CD14-positive monocyte (primary cell): ENCODE measurements around the gene FOXO6. TPM values are rescaled to one million over a fixed set of nuclear protein-coding genes. Genes with fewer than 3 reads are reported as not detected.

Source experiments
- DNase-seq, 3 donors: peaks; one replicate each; pipeline ENCODE4 v3.0.0-alpha.2; 2011 to 2022
- H2AFZ ChIP-seq: 2 replicates; pipeline ENCODE4 v1.6.0; 2012; ENCODE audit warnings: mild to moderate bottlenecking, low read depth, low read length, inconsistent platforms; ENCODE audit not compliant: insufficient read depth, poor library complexity, severe bottlenecking
- H3K27ac ChIP-seq, 2 donors: 1 replicate in 1 of 2; 2 replicates in 1 of 2; pipeline ENCODE4 v1.5.1; 2012 to 2013; ENCODE audit warnings: low read length in 2 of 2, control low read depth in 1 of 2, inconsistent platforms in 1 of 2, low read depth in 1 of 2, mild to moderate bottlenecking in 1 of 2
- H3K27me3 ChIP-seq, 2 donors: one replicate each; pipeline versions ENCODE4 v1.6.0 to v1.6.1; 2011 to 2013; ENCODE audit warnings: low read length in 2 of 2; ENCODE audit not compliant: control insufficient read depth in 2 of 2, insufficient read depth in 2 of 2
- H3K36me3 ChIP-seq, 2 donors: replicated peaks in 1 of 2; 1 replicate in 1 of 2; 2 replicates in 1 of 2; pipeline versions ENCODE4 v1.5.1 to v1.6.1; 2012 to 2013; ENCODE audit warnings: low read length in 2 of 2, control low read depth in 1 of 2, inconsistent platforms in 1 of 2, mild to moderate bottlenecking in 1 of 2; ENCODE audit not compliant: insufficient read depth in 2 of 2, control insufficient read depth in 1 of 2
- H3K4me1 ChIP-seq, 2 donors: 1 replicate in 1 of 2; 2 replicates in 1 of 2; pipeline versions ENCODE4 v1.5.1 to v1.6.1; 2012 to 2013; ENCODE audit warnings: low read length in 2 of 2, control low read depth in 1 of 2, inconsistent platforms in 1 of 2, mild to moderate bottlenecking in 1 of 2, moderate library complexity in 1 of 2; ENCODE audit not compliant: insufficient read depth in 2 of 2, control insufficient read depth in 1 of 2
- H3K4me2 ChIP-seq: replicated peaks from 2 replicates; pipeline ENCODE3; 2012; ENCODE audit warnings: low read length, moderate library complexity, mild to moderate bottlenecking; ENCODE audit not compliant: poor library complexity, severe bottlenecking; ENCODE audit errors: extremely low read depth
- H3K4me3 ChIP-seq, 3 experiments: fragments of 200-600 bp in 1 of 3; sonication (generic) in 1 of 3; replicated peaks in 1 of 3; 1 replicate in 2 of 3; 2 replicates in 1 of 3; pipeline ENCODE4 v1.5.1; 2011 to 2013; ENCODE audit warnings: low read length in 3 of 3, mild to moderate bottlenecking in 3 of 3, control low read depth in 2 of 3, low read depth in 2 of 3, inconsistent platforms in 1 of 3, moderate library complexity in 1 of 3
- H3K79me2 ChIP-seq: 2 replicates; pipeline ENCODE4 v1.6.0; 2012; ENCODE audit warnings: mild to moderate bottlenecking, control low read depth, inconsistent platforms, low read length, moderate library complexity; ENCODE audit not compliant: insufficient read depth
- H3K9ac ChIP-seq: 2 replicates; pipeline ENCODE4 v1.6.0; 2017; ENCODE audit warnings: low read length, mild to moderate bottlenecking; ENCODE audit not compliant: insufficient read depth, poor library complexity, severe bottlenecking
- H3K9me3 ChIP-seq, 2 donors: replicated peaks in 1 of 2; 1 replicate in 1 of 2; 2 replicates in 1 of 2; pipeline versions ENCODE4 v1.5.1 to v1.6.1; 2012 to 2013; ENCODE audit warnings: low read length in 2 of 2, control low read depth in 1 of 2; ENCODE audit not compliant: control insufficient read depth in 1 of 2, insufficient read depth in 1 of 2
- H4K20me1 ChIP-seq: 2 replicates; pipeline ENCODE4 v1.6.0; 2012; ENCODE audit warnings: mild to moderate bottlenecking, low read length, control low read depth, moderate library complexity; ENCODE audit not compliant: insufficient read depth
- H3K27ac Mint-ChIP-seq, 7 donors: one replicate each; pipeline ENCODE4 v1.8.0; 2020; ENCODE audit warnings: mild to moderate bottlenecking in 7 of 7, mixed read lengths in 7 of 7, moderate library complexity in 6 of 7, inconsistent platforms in 2 of 7
- H3K27me3 Mint-ChIP-seq, 3 donors: one replicate each; pipeline ENCODE4 v1.8.0; 2021 to 2022; ENCODE audit warnings: low read depth in 3 of 3, mild to moderate bottlenecking in 3 of 3, mixed read lengths in 3 of 3, moderate library complexity in 3 of 3, inconsistent platforms in 1 of 3
- H3K36me3 Mint-ChIP-seq, 2 donors: one replicate each; pipeline ENCODE4 v1.8.0; 2020; ENCODE audit warnings: mixed read lengths in 2 of 2, inconsistent platforms in 1 of 2, mild to moderate bottlenecking in 1 of 2
- H3K4me1 Mint-ChIP-seq: one replicate; pipeline ENCODE4 v1.8.0; 2020; ENCODE audit warnings: mild to moderate bottlenecking, mixed read lengths
- H3K4me3 Mint-ChIP-seq, 2 donors: one replicate each; pipeline ENCODE4 v1.8.0; 2020; ENCODE audit warnings: mild to moderate bottlenecking in 2 of 2, mixed read lengths in 2 of 2, moderate library complexity in 1 of 2
- H3K9me3 Mint-ChIP-seq, 7 donors: one replicate each; pipeline ENCODE4 v1.8.0; 2020 to 2022; ENCODE audit warnings: mixed read lengths in 7 of 7, mild to moderate bottlenecking in 6 of 7, moderate library complexity in 6 of 7, inconsistent platforms in 2 of 7
- WGBS: methylation state at CpG from one replicate; pipeline ENCODE4 v1.1.5; 2013; ENCODE audit warnings: missing lambda C conversion rate; ENCODE audit not compliant: insufficient coverage; 5-methylcytosine and 5-hydroxymethylcytosine counted together
- intact Hi-C, 2 donors: fragments of 100-400 bp; cut with micrococcal nuclease; formaldehyde crosslinking; loops; one replicate each; pipeline versions ENCODE4 v1.15.0 to v1.15.1; 2023
- polyA plus RNA-seq, 3 donors: library from polyadenylated mRNA; depleted of rRNA in 1 of 3; unstranded in 2 of 3; stranded (reverse) in 1 of 3; fragments of 300-500 nt in 2 of 3; fragments of >200 nt in 1 of 3; fragmentation: Illumina TruSeq in 2 of 3; gene quantifications; 1 replicate in 2 of 3; 2 replicates in 1 of 3; pipeline ENCODE4 v1.2.3, GENCODE V29; 2012 to 2021
- TF ChIP-seq, protein P1 (sequence below): fragments of 200-600 bp; IDR thresholded peaks from one replicate; pipeline ENCODE4 v1.8.0; 2022; ENCODE audit warnings: antibody characterized with exemption, mild to moderate bottlenecking

Gene FOXO6
- polyA plus RNA-seq, 3 donors, result 0.05 TPM; not detected in 2

DNA sequence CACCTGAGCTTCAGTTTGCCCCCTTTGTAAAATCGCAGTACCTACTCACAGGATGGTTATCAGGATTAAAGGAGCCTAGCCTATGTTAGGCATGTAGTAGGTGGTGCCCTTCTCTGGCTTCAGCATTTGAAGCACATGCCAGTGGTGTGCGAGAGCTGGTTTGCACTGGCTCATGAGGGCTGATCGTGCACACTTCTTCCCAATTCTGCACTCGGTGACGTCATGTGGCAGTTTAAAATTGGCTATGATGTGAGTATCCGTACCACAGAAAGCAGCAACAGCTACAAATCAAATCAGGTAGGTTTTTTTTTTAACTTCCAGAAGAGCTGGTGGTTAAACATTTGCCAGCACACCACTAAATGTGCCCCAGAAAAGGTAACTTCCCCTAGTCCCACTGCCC lies 13.5 kb downstream of the FOXO6 start:
- TF ChIP-seq, protein P1, sequence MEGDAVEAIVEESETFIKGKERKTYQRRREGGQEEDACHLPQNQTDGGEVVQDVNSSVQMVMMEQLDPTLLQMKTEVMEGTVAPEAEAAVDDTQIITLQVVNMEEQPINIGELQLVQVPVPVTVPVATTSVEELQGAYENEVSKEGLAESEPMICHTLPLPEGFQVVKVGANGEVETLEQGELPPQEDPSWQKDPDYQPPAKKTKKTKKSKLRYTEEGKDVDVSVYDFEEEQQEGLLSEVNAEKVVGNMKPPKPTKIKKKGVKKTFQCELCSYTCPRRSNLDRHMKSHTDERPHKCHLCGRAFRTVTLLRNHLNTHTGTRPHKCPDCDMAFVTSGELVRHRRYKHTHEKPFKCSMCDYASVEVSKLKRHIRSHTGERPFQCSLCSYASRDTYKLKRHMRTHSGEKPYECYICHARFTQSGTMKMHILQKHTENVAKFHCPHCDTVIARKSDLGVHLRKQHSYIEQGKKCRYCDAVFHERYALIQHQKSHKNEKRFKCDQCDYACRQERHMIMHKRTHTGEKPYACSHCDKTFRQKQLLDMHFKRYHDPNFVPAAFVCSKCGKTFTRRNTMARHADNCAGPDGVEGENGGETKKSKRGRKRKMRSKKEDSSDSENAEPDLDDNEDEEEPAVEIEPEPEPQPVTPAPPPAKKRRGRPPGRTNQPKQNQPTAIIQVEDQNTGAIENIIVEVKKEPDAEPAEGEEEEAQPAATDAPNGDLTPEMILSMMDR, result no peak
- Histone ChIP-seq H3K4me3 (no peak overlapping the region), H3K27me3 (peaks cover 0 to 6% of the 10 kb centered on the region in 2 donors), H3K4me2 (no peak overlapping the region), H3K36me3 (no peaks in the 10 kb centered on the region), H4K20me1 (no peaks in the 10 kb centered on the region), H3K9me3 (no peaks in the 10 kb centered on the region), H3K4me1 (peaks cover 9 to 13% of the 10 kb centered on the region in 2 donors), H3K9ac (no peak overlapping the region), H3K79me2 (no peaks in the 10 kb centered on the region), H2AFZ (no peak overlapping the region), H3K27ac (no peak overlapping the region)
- no peak overlapping the region for H3K27ac Mint-ChIP-seq
- H3K36me3 Mint-ChIP-seq, result no peaks in the 10 kb centered on the region
- DNase-seq, result no peak
- peaks cover 8 to 18% (median 16%) of the 10 kb centered on the region in 3 donors for H3K27me3 Mint-ChIP-seq
- H3K9me3 Mint-ChIP-seq, result peaks cover 0 to 3% (median 0%) of the 10 kb centered on the region in 7 donors
- H3K4me1 Mint-ChIP-seq, result peaks cover 14% of the 10 kb centered on the region
- no CpG with 5 or more reads among the region's 6 CpGs for WGBS
- H3K4me3 Mint-ChIP-seq, result no peak overlapping the region
- intact Hi-C loops, result no loop called here

DNA sequence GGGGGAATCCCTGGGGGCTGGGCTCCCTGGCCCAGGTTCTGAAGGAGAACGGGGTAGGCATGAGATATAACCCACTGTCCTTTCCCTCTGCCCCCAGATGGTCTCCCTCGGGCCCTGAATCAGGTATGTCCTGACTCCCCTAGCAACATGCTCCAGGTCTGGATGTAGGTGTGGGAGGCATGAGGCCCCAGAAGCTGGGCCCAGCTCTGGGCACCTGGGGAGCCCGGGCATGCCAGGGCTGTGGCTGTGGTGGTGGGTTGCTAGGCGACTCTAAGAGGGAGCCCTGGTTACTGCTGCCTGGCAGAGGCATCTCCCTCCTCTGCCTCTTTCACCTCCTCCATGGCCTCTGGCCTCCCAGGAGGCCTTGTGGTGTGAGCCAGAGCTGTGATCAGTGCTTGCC lies 16.2 kb downstream of the FOXO6 start:
- Histone ChIP-seq H3K79me2 (no peaks in the 10 kb centered on the region), H2AFZ (no peak overlapping the region), H3K9ac (no peak overlapping the region), H4K20me1 (no peaks in the 10 kb centered on the region), H3K36me3 (no peaks in the 10 kb centered on the region), H3K4me1 (peaks cover 9 to 18% of the 10 kb centered on the region in 2 donors), H3K4me3 (no peak overlapping the region), H3K9me3 (no peaks in the 10 kb centered on the region), H3K27ac (no peak overlapping the region), H3K27me3 (peaks cover 15 to 25% of the 10 kb centered on the region in 2 donors), H3K4me2 (no peak overlapping the region)
- TF ChIP-seq, protein P1, result no peak
- WGBS, result no CpG with 5 or more reads among the region's 4 CpGs
- Mint-ChIP-seq H3K4me3 (no peak overlapping the region), H3K9me3 (peaks cover 0 to 12% (median 0%) of the 10 kb centered on the region in 7 donors), H3K36me3 (peaks cover 0 to 9% of the 10 kb centered on the region in 2 donors), H3K4me1 (peaks cover 24% of the 10 kb centered on the region), H3K27ac (no peak overlapping the region), H3K27me3 (peaks cover 25 to 38% (median 28%) of the 10 kb centered on the region in 3 donors)
- DNase-seq, result no peak
- intact Hi-C loops, result no loop called here
